Inferior parietal cortex (tissue), 1 donor: ENCODE results near the gene TADA2B.

Source experiments
- DNase-seq: peaks from one replicate; pipeline ENCODE4 v3.0.0-alpha.2; 2016; ENCODE audit errors: extremely low spot score

TADA2B gene

DNA sequence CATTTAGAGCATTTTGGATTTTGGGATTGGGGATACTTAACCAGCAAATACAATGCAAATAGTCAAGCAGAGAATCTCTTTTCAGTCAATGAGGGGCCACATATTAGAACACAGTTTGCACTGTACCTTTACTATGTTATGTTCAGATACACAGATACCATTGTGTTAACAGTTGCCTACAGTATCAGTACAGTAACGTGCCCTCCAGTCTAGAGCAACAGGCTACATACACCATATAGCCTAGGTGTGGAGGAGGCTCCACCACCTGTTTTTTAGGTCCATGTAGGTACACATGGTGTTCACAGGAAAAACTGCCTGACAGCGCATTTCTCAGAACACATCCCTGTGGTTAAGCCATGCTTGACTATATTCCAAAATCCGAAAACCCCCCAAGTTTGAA is 15.6 kb downstream of the TADA2B start:
- no peak for DNase-seq

DNA sequence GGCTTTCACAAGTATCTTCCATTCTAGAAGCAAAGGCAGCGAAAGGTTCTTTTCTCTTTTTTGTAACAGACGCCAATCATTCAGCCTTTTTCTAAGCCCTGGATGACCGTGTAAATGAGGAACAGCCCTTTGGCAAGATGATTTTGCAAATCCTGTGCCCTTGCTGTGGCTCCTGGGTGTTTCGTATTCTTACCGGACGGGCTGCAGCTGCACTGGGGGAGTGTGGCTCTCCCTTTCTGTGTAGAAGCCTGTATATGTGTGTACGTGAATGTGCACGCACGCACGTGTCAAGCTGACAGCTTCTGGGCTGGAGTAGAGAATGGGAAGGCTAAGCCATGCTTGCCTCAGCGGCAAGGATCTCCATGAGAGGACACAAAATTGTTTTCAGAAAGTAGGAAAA is 16.5 kb downstream of the TADA2B start:
- DNase-seq, result no peak

DNA sequence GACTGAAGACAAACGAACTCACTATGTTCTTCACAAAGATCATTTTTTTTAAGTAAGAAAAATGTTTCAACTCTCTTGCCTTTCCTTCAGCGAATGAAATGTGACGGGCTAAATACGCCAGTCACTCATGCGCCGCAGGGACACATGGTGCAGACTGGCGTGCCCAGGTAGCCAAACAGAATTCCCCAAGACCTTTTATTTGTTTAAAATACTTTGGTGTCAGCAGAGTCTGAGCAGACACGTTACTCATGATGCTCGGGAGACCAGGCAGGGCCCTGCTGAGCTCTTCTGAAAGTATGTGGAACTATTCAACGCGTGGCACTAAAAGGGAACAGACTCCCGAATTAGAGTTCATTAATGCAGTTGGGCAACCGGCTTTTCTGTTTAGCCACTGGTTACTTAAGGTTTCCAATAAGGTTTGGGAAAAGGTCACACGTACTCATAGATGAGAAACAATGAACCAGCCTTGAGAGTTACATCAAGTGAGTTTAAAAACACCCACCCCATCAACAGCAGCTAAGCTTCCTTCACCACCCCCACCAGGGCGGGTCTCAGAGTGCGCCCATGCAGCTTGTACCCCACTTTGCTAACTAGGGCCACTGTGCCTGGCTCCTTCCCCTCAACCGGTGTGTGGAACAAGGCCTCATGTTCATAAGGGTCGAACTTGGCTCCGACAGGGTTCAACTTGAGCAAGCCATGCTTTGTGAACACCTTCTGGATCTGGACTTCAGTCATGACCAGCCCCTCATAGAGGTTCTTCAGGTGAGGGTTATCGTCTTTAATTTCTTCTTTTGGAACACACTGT is 17.4 kb downstream of the TADA2B start:
- DNase-seq, result no peak

DNA sequence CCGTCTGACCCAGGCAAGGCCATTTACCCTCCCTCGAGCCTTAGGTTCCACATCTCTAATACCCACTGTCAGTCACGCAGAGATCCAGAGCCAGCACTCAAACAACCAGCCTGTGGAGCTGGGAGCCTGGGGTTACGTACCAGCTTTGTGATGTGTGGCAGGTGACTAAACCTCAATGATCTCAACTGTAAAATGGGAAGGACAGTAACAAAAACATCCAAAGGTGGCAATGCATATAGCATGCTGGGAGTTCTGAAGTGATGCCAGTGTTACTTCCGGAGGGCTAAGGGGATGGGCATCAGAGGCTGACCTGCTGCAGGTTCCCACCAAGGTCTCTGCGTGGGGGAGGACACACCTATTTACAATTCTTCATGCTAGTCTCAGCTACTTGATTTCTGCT is 18.6 kb downstream of the TADA2B start:
- DNase-seq, result no peak

DNA sequence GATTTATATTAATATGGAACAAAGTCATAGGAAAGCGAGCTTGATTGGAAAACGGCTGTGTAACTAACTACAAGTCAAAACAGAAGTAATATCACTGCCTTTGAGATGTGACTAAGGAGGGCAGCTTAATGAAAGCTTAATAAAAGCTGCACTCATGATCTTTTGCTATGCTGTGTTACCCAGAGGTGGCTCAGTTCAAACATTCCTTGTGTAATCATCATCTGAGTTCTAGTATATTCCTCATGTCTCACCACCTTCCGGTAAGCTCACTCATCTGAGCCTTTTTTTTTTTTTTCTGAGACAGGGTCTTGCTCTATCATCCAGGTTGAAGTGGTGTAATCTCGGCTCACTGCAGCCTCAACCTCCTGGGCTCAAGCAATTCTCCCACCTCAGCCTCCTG is 19.6 kb downstream of the TADA2B start:
- DNase-seq, result no peak

DNA sequence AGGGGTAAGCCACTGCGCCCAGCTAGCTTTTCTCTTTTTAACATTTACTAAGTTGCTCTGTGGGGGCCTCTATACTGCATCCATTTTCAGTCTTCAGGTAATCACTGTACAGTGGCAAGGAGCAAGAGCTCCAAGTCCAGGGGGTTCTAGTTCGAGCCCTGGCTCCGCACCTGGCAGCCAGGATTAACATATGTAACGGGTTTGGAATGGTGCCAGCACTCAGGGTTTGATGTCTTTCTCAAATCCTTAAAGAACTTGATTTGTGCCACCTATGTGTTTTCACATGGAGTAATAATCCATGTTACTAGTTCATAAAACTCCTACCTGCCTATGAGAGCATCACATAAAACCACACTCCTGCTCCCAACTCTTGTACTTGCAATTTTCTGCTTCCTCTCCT is 20.2 kb downstream of the TADA2B start:
- no peak for DNase-seq

DNA sequence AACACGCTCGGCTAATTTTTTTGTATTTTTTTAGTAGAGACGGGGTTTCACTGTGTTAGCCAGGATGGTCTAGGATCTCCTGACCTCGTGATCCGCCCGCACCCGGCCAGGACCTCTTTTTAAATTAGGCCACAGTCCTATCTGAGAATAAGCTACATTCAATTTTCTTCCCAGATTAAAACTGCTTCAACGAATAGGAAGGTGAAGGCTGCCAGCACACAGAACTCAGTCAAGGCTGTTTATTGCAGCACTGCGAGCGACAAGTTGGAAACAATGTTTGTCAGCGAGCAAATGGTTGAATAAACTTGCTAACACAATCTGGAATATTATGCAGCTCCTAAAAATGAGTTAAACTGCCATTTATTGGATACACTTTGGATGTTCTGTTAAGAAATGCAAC is 22.8 kb downstream of the TADA2B start:
- DNase-seq, result no peak

DNA sequence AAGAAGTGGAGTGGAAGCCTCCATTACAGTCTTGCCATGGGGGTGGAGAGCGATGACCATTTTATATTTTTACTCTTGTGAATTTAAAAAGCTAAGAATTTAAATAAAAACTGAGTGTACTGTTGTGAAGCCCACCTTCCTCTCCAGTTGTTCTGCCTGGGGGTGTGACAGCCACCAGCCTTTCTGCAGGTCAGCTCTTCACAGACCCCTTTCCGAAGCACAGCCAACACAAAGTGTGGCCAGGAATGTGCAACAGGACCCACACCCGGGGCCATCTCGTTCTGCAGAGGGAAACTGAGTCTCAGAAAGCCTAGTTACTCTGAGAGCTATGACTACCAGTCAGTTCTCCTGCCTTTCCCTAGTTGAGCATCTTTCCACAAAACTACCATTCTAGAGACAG is 23.3 kb downstream of the TADA2B start:
- DNase-seq, result no peak

DNA sequence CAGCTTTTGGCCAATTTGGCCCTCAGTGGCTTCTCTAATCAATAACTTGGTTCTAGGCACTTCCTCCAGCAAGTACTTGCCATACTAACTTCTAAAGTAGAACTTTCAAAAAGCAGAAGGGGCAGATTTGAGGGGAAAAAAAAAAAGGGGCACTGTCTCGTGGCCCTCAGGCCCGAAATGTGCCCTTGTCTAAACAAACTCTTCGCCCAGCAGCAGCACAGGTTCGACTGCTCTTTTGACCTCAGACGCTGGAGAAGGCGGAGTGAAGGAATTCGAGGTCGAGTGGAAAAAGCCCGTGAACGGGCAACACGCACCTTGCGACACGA is 23.9 kb downstream of the TADA2B start:
- no peak for DNase-seq

DNA sequence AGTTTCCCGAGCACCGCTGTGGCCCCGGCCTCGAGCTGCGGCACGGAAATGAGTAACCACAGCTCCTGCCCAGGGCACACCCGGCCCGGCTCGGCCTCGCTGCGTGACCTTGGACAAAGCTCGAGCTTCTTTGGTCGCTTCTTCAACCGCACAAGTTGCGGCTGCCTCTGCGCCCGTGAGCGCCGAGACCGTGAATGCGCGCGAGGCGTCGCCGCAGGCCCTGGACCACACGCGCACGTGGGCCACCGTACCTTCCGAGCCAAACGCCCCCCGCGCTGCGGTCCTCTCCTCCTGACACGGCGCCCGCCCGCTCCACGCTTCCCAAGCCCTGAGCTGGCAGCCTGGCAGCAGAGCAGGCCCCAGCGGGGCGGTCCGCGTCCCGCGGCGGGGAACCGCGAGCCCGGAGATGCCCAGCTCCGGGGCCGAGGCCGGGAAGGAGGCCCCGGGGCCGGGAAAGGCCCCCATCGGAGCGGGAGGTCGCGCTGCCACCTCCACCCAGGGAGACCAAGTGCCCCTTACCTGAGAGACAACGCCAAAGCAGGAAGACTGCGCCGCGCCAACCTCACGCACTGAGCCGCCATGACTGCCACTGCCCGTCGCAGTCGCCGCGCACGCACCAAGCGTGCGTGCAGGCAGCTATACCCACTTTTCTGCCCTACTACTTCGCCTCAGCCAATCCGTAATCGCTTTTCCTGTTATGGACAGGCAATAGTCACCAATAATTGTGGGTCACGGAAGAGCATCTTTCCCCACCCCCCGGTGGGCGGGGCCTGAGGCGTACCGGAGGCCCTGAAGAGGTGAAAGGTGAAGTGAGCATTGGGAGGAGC is 24.5 kb downstream of the TADA2B start, which contains the start of gene GRPEL1:
Gene GRPEL1, minus strand, starts transcription at position 613 of the 827 bp plus-strand sequence. Its CDS starts 32 bp downstream, at position 581.
- DNase-seq, result peak; percentile 100

DNA sequence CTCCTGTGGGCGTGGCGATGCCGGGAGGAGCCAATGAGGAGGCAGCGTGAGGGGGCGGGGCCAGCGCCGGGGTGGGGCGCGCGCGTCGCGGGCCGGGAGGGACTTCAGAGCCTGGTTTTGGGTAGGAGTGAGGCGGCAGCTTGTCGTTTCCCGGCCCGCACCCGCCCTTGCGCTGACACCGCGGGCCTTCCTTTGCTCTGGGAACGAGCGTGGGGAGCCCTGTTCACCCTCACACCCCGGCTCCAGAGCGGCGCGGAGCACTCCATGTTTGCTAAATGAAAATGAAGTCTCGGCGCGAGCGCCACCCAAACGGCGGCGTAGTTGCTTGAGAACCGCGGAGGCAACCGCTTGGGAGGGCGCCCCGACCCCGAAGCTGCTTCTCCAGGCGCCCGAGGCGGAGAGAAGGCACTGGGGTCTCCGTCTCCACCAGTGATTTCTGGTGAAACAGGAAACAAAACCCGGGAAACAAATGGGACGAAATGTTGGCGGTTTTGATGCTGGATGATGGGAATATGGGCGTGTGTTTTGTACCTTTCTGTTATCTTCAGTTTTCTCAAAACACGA is 25.2 kb downstream of the TADA2B start:
- DNase-seq, result no peak

DNA sequence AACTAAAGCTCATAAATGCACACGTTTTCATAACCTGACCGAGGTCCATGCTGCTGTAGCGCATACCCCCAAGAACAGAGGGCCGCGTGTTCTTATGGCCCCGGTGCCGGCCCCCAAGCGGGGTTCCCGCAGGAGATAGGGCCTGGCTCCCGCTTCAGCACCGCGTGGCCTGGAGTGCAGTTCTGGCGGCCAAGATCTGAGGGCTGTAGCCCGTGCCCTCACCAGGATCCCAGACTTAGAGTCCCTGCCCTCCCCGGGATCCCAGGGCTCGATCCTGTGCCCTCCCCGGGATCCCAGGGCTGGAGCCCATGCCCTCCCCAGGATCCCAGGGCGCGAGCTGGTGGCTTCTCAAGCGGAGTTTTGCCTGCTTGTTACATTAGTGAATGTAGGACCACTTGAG is 25.7 kb downstream of the TADA2B start:
- DNase-seq, result no peak

DNA sequence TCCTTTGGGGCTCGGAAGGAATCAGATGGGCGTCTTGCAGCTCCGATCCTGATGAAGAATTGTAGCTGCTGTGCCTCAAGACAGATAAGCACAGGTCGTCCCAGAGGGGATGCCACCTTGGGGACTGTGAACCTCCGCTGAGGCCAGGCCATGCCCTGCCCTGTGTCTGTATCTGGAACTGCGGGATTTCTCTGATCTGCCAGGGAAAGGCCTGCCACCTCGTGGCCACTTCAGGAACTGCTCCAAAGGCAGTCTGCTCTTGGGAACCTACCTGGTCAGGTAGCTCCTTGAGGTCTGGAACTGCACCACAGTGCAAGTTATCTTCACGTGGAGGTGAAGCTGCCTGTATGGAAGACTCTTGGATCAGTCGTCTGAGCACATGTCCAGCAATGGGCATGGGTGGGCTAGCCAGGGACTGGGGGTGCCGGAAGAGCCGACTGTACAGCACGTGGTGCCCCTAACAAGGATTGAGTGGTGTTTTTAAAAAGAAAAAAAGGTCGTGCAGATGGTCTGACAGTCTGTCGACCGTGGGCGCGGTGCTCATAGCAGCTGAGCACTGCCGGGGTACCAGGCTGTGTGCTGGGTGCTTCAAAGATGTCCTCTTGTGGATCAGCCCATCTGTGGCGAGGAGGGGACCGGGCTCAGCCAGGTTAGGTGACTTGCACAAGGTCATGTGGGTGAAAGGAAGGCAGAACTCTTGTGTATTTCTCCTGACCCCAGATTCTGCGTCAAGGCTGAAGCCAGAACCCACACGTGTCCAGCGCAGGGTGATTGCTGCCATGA is 27.7 kb downstream of the TADA2B start:
- DNase-seq, result peak; percentile 87

DNA sequence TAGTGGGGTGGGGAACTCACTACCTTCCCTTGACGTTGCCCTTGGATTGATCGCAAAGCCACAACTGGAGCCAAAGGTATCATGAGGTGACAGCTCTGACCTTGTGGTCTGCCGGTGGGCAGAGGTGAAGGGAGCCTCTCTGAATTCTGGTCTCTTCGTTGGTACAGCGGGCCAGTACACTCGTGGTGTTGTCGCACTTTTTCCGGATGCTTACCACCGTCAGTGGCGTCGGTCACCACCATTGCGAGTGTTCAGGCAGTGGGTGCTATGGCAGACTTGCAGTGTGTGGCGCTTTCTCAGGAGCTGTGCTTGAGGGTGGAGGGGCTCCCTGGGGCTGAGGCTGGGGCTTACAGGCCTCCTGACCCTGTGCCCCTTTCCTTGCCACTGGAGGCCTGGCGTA is 29.9 kb downstream of the TADA2B start:
- DNase-seq, result no peak

DNA sequence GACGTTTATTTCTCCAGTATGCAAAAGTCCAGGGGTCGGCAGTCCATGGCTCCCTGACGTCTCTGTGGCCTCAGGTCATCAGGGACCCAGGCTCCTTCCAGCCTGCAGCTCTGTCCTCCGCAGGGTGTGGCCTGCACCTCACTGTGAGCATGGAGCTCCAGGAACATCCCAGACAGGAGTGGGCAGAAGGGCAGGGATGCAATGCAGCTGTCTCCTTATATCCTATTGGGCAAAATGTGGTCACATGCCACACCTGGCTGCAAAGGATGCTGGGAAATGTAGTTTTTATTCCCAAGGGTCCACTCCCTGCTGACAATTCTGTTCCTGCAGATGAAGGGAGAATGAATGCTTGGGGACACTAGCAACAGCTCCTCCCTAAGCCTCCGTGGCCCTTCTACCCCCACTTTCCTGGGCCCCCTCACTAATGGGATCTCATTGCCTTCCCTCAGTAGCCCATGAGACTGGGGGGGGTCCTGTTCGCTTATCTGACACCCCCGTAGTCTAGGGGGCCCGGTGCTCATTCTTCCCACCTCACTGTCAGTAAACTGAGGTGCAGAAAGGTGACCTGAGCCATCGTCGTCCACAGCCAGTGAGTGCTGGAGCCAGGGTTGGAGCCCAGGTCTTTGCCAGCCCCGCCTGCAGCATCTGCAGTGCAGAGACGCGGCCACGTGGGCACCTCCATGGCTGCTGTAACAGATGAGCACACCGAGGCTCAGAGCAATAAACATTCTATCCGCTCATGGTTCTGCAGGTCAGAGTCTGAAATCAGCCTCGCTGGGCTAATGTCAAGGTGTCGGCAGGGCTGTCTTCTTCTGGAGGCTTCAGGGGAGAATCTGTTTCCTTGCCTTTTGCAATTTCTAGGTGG is 30.6 kb downstream of the TADA2B start:
- DNase-seq, result peak; percentile 66

DNA sequence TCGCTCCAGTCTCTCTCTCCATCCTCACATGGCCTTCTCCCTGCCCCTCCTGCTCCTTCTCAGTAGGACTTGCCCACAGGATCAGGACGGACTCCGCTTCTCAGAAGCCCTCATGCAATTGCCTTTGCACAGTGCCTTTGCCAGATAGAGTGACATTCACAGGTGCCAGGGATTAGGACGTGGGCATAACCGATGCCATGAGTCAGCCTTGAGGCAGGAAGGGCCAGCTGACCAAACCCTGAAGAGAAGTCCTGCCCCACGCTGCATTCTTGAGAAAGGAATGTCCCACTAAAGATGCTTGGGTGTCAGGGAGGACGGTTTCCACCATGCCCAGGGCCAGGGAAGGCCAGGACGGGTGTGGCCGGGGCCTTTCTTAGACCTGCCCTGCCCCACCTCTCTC is 31.3 kb downstream of the TADA2B start:
- DNase-seq, result no peak

DNA sequence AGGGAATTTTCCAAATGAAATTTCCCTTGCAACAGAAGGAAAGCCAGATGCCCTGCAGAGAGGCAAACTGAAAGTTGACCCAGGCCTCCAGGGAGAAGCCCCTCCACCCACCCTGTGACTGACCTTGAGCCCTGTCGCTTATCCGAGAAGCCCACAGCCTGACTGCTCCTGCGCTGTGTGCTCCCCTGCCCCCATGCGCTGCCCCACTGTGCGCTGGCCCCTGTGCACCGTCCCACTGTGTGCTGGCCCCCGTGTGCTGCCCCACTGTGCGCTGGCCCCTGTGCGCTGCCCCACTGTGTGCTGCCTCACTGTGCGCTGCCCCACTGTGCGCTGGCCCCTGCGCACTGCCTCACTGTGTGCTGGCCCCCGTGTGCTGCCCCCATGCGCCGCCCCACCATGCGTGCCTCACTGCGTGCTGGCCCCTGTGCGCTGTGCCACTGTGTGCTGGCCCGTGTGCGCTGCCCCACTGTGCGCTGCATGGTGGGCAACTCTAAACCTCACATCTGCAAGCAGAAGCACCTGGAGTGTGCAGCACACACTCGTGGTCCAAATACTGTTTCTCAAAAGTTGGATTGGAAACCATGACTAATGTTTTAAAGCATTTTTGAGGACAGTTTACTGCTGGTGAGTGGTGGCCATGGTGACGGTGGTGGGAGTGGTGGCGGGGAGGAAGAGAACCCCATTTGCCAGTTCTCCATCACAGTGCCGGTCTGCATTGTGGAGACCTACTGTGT is 33.0 kb downstream of the TADA2B start:
- DNase-seq, result no peak

DNA sequence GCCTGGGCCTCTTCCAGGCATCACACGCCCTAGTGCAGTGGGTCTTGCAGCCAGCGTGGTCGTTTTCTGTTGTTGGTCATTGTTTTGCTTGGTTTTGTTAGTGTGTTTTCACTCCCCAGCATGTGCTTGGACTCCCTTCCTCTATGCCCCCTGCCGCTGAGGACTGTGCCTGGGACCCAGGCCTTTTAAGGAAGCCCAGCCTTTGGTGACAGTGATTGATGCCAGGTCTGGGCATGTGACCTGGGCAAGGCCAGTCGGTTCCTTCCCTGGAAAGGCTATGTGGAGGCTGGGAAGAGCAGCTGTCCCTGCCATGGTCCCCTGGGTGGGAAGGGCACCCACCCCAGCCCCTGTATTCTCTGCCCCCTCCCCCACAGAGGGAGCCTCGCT is 33.5 kb downstream of the TADA2B start:
- DNase-seq, result no peak

DNA sequence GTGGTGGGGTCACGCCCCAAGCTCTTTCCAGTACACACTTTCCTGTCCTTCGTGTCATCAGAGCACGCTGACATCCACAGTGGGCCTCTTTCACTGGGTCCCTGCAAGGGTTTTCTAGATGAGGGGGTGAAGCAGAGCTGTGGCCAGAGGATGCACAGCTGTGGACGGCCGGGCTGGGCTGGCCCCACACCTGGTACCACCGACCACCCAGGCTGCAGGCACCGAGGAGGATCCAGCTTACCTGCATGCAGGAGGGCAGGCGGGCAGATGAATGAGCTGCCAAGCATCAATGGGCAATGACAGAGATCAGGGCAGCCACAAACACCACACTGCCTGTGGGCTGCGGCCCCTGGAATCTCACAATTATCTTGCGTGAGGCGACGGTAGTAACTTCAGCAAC is 34.2 kb downstream of the TADA2B start:
- no peak for DNase-seq

DNA sequence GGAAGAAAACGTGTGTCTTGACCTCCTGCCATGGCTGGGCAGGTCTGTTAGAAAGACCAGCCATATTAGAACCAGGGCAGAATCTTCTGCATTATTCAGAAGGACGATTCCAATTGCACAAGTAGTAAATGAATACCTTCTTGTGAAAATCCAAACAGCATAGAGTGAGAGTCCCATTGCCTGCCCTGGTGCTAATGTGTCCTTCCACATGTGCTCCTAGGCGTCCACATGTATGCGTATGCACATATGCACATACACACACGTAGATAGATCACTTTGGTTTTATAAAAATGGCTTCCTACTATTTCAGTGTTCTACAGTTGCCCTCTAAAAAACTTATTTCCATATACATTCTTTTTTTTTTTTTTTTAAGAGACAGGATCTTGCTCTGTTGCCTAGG is 34.9 kb downstream of the TADA2B start:
- DNase-seq, result no peak
